C4-2B (cell line): ENCODE data around the gene B4GALNT3.

Experiments used
- CTCF ChIP-seq: fragments of 450-650 bp; conservative IDR thresholded peaks from 2 replicates; pipeline ENCODE4 v1.5.1; 2017; ENCODE audit warnings: mild to moderate bottlenecking
- ZFX ChIP-seq: fragments of 450-650 bp; IDR thresholded peaks from 2 replicates; pipeline ENCODE4 v1.6.1; 2017

GRCh38 chr12:608921-609320 lies 149.2 kb downstream of the B4GALNT3 start:
- no peak for TF ChIP-seq CTCF
- TF ChIP-seq ZFX: no peak
